Stimulated activated CD8-positive, alpha-beta memory T cell treated with anti-CD3 and anti-CD28 coated beads, Interleukin-7, amount 100 ng/mL, for 1 hour (primary cell): ENCODE data around the gene PPP1R15B.
A peak's percentile ranks its signal among the peaks of the same experiment; 100 is the strongest.

Experiments used
- DNase-seq, 2 donors: peaks; one replicate each; pipeline ENCODE4 v3.0.0-alpha.2; 2020; ENCODE audit warnings: low read depth in 2 of 2

The PPP1R15B gene

GRCh38 chr1:204411451-204412204, at the start of gene PPP1R15B:
Gene PPP1R15B (minus strand): TSS chr1:204411817. CDS start chr1:204411411, 406 bp downstream.
- peak; percentile 93 to 97 for DNase-seq

- no peak for DNase-seq
Measured at GRCh38 chr1:204460346-204460745, 48.7 kb upstream of the PPP1R15B start.

GRCh38 chr1:204459706-204460105, 48.1 kb upstream of the PPP1R15B start:
- DNase-seq: no peak

GRCh38 chr1:204457666-204458065, 46.0 kb upstream of the PPP1R15B start:
- no peak for DNase-seq

- DNase-seq: no peak
Measured at GRCh38 chr1:204456826-204457442, 45.3 kb upstream of the PPP1R15B start.

- no peak for DNase-seq
Measured at GRCh38 chr1:204455831-204456145, 44.2 kb upstream of the PPP1R15B start.

GRCh38 chr1:204455063-204455830, 43.6 kb upstream of the PPP1R15B start:
- no peak for DNase-seq

- no peak for DNase-seq
Measured at GRCh38 chr1:204454476-204454875, 42.9 kb upstream of the PPP1R15B start.

- DNase-seq: peak; percentile 23 to 30
Measured at GRCh38 chr1:204453141-204453772, 41.6 kb upstream of the PPP1R15B start.

GRCh38 chr1:204451352-204452124, 39.9 kb upstream of the PPP1R15B start:
- no peak for DNase-seq

GRCh38 chr1:204450461-204451257, 39.0 kb upstream of the PPP1R15B start:
- no peak for DNase-seq

GRCh38 chr1:204449678-204450280, 38.2 kb upstream of the PPP1R15B start:
- no peak for DNase-seq

- no peak for DNase-seq
Measured at GRCh38 chr1:204448991-204449677, 37.5 kb upstream of the PPP1R15B start.

- DNase-seq: no peak
Measured at GRCh38 chr1:204448344-204448964, 36.8 kb upstream of the PPP1R15B start.

- DNase-seq: no peak
Measured at GRCh38 chr1:204447736-204448135, 36.1 kb upstream of the PPP1R15B start.

GRCh38 chr1:204447190-204447589, 35.6 kb upstream of the PPP1R15B start:
- no peak for DNase-seq

GRCh38 chr1:204446413-204447111, 34.9 kb upstream of the PPP1R15B start:
- DNase-seq: peak; percentile 43 to 55

- DNase-seq: peak in 1 of 2 donors; percentile 14
Measured at GRCh38 chr1:204445860-204446412, 34.3 kb upstream of the PPP1R15B start.
